PFSK-1 (cell line): ENCODE results near the gene SYNE1.

Experiments
- FOXP2 ChIP-seq: optimal IDR thresholded peaks from 2 replicates; pipeline ENCODE3; 2011; ENCODE audit warnings: borderline replicate concordance, control low read depth, inconsistent platforms; ENCODE audit not compliant: insufficient read depth; ENCODE audit errors: extremely low read length, extremely low read depth
- POLR2AphosphoS5 ChIP-seq: IDR thresholded peaks from 2 replicates; pipeline ENCODE4 v1.6.1; 2012; ENCODE audit warnings: low read depth, mild to moderate bottlenecking, control low read depth, low read length, moderate library complexity
- SIN3A ChIP-seq: IDR thresholded peaks from 2 replicates; pipeline ENCODE4 v1.6.1; 2012; ENCODE audit warnings: mild to moderate bottlenecking, low read length, moderate library complexity, borderline replicate concordance; ENCODE audit not compliant: insufficient read depth
- TAF1 ChIP-seq: IDR thresholded peaks from 2 replicates; pipeline ENCODE4 v1.6.1; 2012; ENCODE audit warnings: low read length, control low read depth, borderline replicate concordance; ENCODE audit not compliant: insufficient read depth
- TF ChIP-seq, protein P1 (sequence below), 2 experiments: IDR thresholded peaks; 2 replicates each; pipeline versions ENCODE4 v1.6.1 to v1.8.0; 2011 to 2012; ENCODE audit warnings: low read depth in 2 of 2, low read length in 2 of 2, control low read depth in 1 of 2, inconsistent platforms in 1 of 2, mild to moderate bottlenecking in 1 of 2, moderate library complexity in 1 of 2; ENCODE audit not compliant: insufficient read depth in 1 of 2

Gene SYNE1

GRCh38 chr6:152575161-152575560 is 62.0 kb downstream of the SYNE1 start:
- no peak for TF ChIP-seq SIN3A
- no peak for TF ChIP-seq FOXP2
- TF ChIP-seq TAF1, result no peak
- TF ChIP-seq, protein P1, sequence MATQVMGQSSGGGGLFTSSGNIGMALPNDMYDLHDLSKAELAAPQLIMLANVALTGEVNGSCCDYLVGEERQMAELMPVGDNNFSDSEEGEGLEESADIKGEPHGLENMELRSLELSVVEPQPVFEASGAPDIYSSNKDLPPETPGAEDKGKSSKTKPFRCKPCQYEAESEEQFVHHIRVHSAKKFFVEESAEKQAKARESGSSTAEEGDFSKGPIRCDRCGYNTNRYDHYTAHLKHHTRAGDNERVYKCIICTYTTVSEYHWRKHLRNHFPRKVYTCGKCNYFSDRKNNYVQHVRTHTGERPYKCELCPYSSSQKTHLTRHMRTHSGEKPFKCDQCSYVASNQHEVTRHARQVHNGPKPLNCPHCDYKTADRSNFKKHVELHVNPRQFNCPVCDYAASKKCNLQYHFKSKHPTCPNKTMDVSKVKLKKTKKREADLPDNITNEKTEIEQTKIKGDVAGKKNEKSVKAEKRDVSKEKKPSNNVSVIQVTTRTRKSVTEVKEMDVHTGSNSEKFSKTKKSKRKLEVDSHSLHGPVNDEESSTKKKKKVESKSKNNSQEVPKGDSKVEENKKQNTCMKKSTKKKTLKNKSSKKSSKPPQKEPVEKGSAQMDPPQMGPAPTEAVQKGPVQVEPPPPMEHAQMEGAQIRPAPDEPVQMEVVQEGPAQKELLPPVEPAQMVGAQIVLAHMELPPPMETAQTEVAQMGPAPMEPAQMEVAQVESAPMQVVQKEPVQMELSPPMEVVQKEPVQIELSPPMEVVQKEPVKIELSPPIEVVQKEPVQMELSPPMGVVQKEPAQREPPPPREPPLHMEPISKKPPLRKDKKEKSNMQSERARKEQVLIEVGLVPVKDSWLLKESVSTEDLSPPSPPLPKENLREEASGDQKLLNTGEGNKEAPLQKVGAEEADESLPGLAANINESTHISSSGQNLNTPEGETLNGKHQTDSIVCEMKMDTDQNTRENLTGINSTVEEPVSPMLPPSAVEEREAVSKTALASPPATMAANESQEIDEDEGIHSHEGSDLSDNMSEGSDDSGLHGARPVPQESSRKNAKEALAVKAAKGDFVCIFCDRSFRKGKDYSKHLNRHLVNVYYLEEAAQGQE (IDR thresholded peaks at IDR 0.05; ENCODE audit: insufficient read depth in 1 of 2, low read depth in 2 of 2, low read length in 2 of 2), result no peak
- no peak for TF ChIP-seq POLR2AphosphoS5

DNA sequence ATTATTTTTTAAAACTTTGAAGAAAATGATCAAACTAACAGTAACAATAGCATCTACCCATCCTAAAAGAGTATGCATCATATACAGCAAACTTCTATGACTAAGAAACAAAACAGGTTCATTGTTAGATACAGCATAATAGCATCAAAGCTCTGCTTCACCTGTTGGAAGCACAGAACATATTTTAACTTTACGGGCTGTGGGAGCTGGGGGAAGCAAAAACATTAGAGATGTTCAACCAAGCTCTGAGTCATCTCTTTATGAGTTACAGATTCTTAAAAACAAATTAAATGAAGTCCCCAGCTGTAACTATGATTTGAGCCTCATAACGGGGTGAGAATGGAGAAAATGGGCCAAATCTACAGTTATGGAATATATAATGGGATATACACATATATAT is 63.4 kb downstream of the SYNE1 start:
- TF ChIP-seq, protein P1 (IDR thresholded peaks at IDR 0.05; ENCODE audit: insufficient read depth in 1 of 2, low read depth in 2 of 2, low read length in 2 of 2), result no peak

DNA sequence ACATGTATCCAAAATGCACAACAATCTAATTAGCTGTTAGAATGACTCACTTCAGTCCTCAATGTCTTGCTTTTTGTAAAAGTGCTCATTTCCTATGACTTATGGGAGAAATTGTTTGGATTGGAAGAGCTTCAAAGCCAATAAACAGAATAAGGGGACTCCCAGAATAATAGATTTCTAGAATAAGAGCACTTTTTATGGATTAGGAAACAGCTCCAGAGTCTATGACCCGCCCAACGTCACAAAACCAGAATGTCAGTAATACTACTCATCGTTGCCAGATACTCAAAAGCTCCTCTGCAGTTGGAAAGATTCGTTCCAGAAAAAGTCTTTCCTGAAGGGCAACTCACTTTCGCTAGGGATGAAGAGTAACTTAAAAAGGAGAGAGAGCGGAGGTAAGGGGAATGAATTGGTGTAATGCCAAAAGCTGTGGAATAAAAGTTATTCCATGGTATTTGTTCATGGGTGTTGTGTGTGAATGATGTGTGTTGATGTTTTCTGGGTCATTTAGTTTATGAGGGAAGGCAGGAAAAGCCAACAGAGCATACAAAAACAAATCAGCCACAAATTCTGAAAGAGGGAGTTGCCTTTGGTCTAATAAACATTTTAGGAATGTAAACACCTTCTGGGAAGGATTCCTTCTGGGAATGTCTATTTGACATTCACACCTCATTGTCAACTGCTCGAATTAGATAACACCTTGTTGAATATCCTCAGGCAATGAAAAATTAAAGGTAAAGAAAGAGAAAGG is 64.6 kb downstream of the SYNE1 start:
- TF ChIP-seq FOXP2 (no peak), POLR2AphosphoS5 (no peak), TAF1 (no peak), SIN3A (no peak)
- TF ChIP-seq, protein P1 (IDR thresholded peaks at IDR 0.05; ENCODE audit: insufficient read depth in 1 of 2, low read depth in 2 of 2, low read length in 2 of 2), result no peak

DNA sequence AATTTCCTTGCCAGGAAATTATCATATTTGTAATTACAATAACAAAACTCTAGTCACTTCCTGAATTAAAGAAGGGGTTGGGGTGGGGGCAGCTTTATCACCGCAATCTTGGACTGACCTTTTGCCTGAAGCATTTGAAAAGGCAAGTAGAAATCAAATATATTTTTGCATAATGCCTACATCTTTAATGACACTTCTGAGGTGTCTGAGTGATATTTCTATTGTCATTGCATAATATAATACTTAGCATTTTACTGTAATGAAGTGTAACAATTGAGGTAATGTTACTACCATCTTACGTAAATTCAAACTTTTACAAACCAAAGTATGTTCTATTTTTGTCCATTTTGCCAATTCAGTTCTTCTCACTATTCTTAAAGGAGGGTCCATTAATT is 65.2 kb downstream of the SYNE1 start:
- no peak for TF ChIP-seq TAF1
- TF ChIP-seq SIN3A, result no peak
- no peak for TF ChIP-seq FOXP2
- no peak for TF ChIP-seq POLR2AphosphoS5
- TF ChIP-seq, protein P1 (IDR thresholded peaks at IDR 0.05; ENCODE audit: insufficient read depth in 1 of 2, low read depth in 2 of 2, low read length in 2 of 2), result no peak

DNA sequence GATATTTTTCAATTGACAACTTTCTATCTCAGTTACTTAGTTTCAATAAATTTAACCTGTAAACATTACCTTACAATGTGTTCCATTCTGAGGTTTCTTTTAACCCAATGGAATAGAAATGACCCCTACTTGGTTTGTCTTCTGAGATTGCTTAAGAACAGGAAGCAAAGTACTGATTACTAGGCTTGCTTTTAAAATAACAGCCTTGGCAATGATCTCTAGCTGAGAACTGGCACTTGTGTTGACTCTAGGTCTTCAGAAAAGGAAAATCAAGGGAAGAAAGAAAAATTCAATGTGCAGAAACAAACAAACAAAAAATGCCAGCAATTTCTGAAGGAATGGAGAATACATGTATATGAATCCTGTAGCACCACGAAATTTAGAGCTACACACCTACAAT is 66.1 kb downstream of the SYNE1 start:
- TF ChIP-seq POLR2AphosphoS5 (no peak), TAF1 (no peak), FOXP2 (no peak), SIN3A (no peak)
- TF ChIP-seq, protein P1 (IDR thresholded peaks at IDR 0.05; ENCODE audit: insufficient read depth in 1 of 2, low read depth in 2 of 2, low read length in 2 of 2), result no peak
